HCT116 (cell line): ENCODE results near the gene VDAC1. TPM values are rescaled to one million over a fixed set of nuclear protein-coding genes. Genes with fewer than 3 reads are reported as not detected.
"Not testable (repeated sequence)": the region's sequence is repeated elsewhere in the genome, so short reads cannot be mapped to it uniquely, and the experiment has no call there.

Experiments used
- ATAC-seq: fragments of 200-7000 bp; cut with Tn5 transposase; 2 replicates; pipeline ENCODE4 v1.9.1; 2020; ENCODE audit warnings: mild to moderate bottlenecking, moderate library complexity
- BruUV-seq: library from RNA; stranded (reverse); fragments of 400-500 nt; replicated peaks from 2 replicates; lab custom pipeline; 2021; lab: Mats Ljungman, UMichigan
- CTCF ChIA-PET: fragments of 300-600 bp; sonication (Branson Sonifier 250); formaldehyde crosslinking; loops from one replicate; lab custom pipeline; 2021; ENCODE audit warnings: antibody characterized with exemption; lab: Charles Lee
- POLR2A ChIA-PET: fragments of 300-600, 350-600 bp; sonication (Branson Sonifier 250); formaldehyde crosslinking; loops from one replicate; lab custom pipeline; 2021; ENCODE audit warnings: antibody characterized with exemption; lab: Charles Lee
- RAD21 ChIA-PET, 2 experiments: fragments of 300-600 bp; sonication (Branson Sonifier 250); formaldehyde crosslinking; loops; one replicate each; lab custom pipeline; 2023; ENCODE audit warnings: low total read pairs in 2 of 2; ENCODE audit not compliant: uncharacterized antibody in 2 of 2, unreplicated experiment in 2 of 2, low non-redundant PET in 1 of 2; lab: Charles Lee
- DNase-seq: peaks from one replicate; pipeline ENCODE4 v3.0.0-alpha.2; 2010; ENCODE audit warnings: low read depth, low spot score
- H2AFZ ChIP-seq: fragments of 200-600 bp; shearing (Covaris generic), sonication (generic); 2 replicates; pipeline ENCODE4 v1.6.1; 2017; ENCODE audit warnings: low read depth, mixed run types, mixed read lengths, antibody characterized with exemption, low read length; ENCODE audit not compliant: poor library complexity, severe bottlenecking
- H3K27ac ChIP-seq: 2 replicates; pipeline ENCODE4 v1.5.1; 2012; ENCODE audit warnings: low read depth, low read length
- H3K27me3 ChIP-seq: fragments of 200-600 bp; sonication (generic); 2 replicates; pipeline ENCODE4 v1.6.1; 2016; ENCODE audit warnings: mixed run types, low read length, mixed read lengths; ENCODE audit not compliant: insufficient read depth
- H3K36me3 ChIP-seq, 2 experiments: fragments of 200-500 bp in 1 of 2; fragments of 200-600 bp in 1 of 2; sonication (Bioruptor generic) in 1 of 2; sonication (generic) in 1 of 2; 2 replicates each; pipeline versions ENCODE4 v1.5.1 to v1.6.1; 2014 to 2016; ENCODE audit warnings: low read length in 2 of 2, inconsistent platforms in 1 of 2, mixed read lengths in 1 of 2, mixed run types in 1 of 2; ENCODE audit not compliant: insufficient read depth in 2 of 2, control insufficient read depth in 1 of 2
- H3K4me1 ChIP-seq, 2 experiments: fragments of 200-600 bp in 1 of 2; sonication (generic) in 1 of 2; 2 replicates each; pipeline versions ENCODE4 v1.5.1 to v1.6.1; 2012 to 2017; ENCODE audit warnings: low read length in 2 of 2, inconsistent platforms in 1 of 2, mild to moderate bottlenecking in 1 of 2, mixed read lengths in 1 of 2, mixed run types in 1 of 2, moderate library complexity in 1 of 2; ENCODE audit not compliant: insufficient read depth in 2 of 2, control insufficient read depth in 1 of 2
- H3K4me2 ChIP-seq: fragments of 200-600 bp; sonication (generic); 2 replicates; pipeline ENCODE4 v1.6.1; 2017; ENCODE audit warnings: mixed run types, low read length, mixed read lengths
- H3K4me3 ChIP-seq, 2 experiments: fragments of 200-600 bp in 1 of 2; sonication (generic) in 1 of 2; replicated peaks in 1 of 2; 2 replicates each; pipeline ENCODE4 v1.5.1; 2011 to 2016; ENCODE audit warnings: low read length in 2 of 2, control low read depth in 1 of 2, low read depth in 1 of 2, mild to moderate bottlenecking in 1 of 2, mixed read lengths in 1 of 2, mixed run types in 1 of 2
- H3K79me2 ChIP-seq: fragments of 200-600 bp; sonication (generic); 2 replicates; pipeline ENCODE4 v1.6.1; 2017; ENCODE audit warnings: mild to moderate bottlenecking, mixed run types, low read length, moderate library complexity, mixed read lengths; ENCODE audit not compliant: insufficient read depth
- H3K9ac ChIP-seq: fragments of 200-600 bp; sonication (generic); 2 replicates; pipeline ENCODE4 v1.6.1; 2016; ENCODE audit warnings: low read length, mixed read lengths
- H3K9me2 ChIP-seq: fragments of 200-600 bp; sonication (generic), shearing (Covaris generic); 2 replicates; pipeline ENCODE4 v1.6.1; 2017; ENCODE audit warnings: mixed run types, mild to moderate bottlenecking, moderate library complexity; ENCODE audit not compliant: insufficient read depth
- H3K9me3 ChIP-seq, 2 experiments: fragments of 200-500 bp in 1 of 2; fragments of 200-600 bp in 1 of 2; sonication (Bioruptor generic) in 1 of 2; sonication (generic) in 1 of 2; 2 replicates each; pipeline ENCODE4 v1.6.1; 2014 to 2017; ENCODE audit warnings: low read length in 2 of 2, mixed read lengths in 2 of 2, inconsistent platforms in 1 of 2, low read depth in 1 of 2, mild to moderate bottlenecking in 1 of 2, mixed run types in 1 of 2, moderate library complexity in 1 of 2; ENCODE audit not compliant: control insufficient read depth in 1 of 2, insufficient read depth in 1 of 2
- H4K20me1 ChIP-seq: fragments of 200-600 bp; sonication (generic), shearing (Covaris generic); 2 replicates; pipeline ENCODE4 v1.6.1; 2017; ENCODE audit warnings: mixed run types, mild to moderate bottlenecking, moderate library complexity; ENCODE audit not compliant: insufficient read depth
- CBX3 ChIP-seq: IDR thresholded peaks from 2 replicates; pipeline ENCODE4 v1.6.1; 2012; ENCODE audit warnings: low read depth
- EGR1 ChIP-seq: IDR thresholded peaks from 2 replicates; pipeline ENCODE4 v1.6.1; 2012; ENCODE audit warnings: low read depth
- SRF ChIP-seq: IDR thresholded peaks from 2 replicates; pipeline ENCODE4 v1.6.1; 2012; ENCODE audit warnings: low read depth
- intact Hi-C: fragments of 100-400 bp; cut with micrococcal nuclease; formaldehyde crosslinking; loops from 2 replicates; pipeline ENCODE4 v1.10.0; 2022
- total RNA-seq: library from RNA; stranded (reverse); gene quantifications from one replicate; pipeline ENCODE4 v1.2.1, GENCODE V29; 2021; ENCODE audit not compliant: unreplicated experiment

Gene VDAC1
- total RNA-seq, 1 experiment from 2014 or later: 269 TPM

GRCh38 chr5:133977161-133977787, 27.5 kb downstream of the VDAC1 start:
- Histone ChIP-seq H3K9me3 (no peaks in the 10 kb centered on the region), H2AFZ (no peak overlapping the region), H3K79me2 (peaks cover 57% of the 10 kb centered on the region), H3K36me3 (peaks cover 59 to 63% of the 10 kb centered on the region in 2 experiments), H3K9ac (no peak overlapping the region), H3K4me3 (no peak overlapping the region), H3K4me1 (no peaks in the 10 kb centered on the region), H3K9me2 (no peaks in the 10 kb centered on the region), H3K27me3 (no peaks in the 10 kb centered on the region), H4K20me1 (peaks cover 15% of the 10 kb centered on the region; the same call in 1 of the 2 replicates), H3K27ac (no peak overlapping the region), H3K4me2 (no peak overlapping the region)
- DNase-seq: no peak
- POLR2A ChIA-PET: no interaction called here
- intact Hi-C loops: no loop called here
- CTCF ChIA-PET: no interaction called here
- BruUV-seq: no TSS peak
- TF ChIP-seq SRF: no peak
- no peak for TF ChIP-seq EGR1
- no peak for TF ChIP-seq CBX3
- RAD21 ChIA-PET: no interaction called here
- ATAC-seq: no peak

- CTCF ChIA-PET, BruUV-seq, ATAC-seq, H3K9me2 ChIP-seq, H3K9ac ChIP-seq, intact Hi-C loops, H3K27ac ChIP-seq, H3K4me3 ChIP-seq, H3K4me1 ChIP-seq, H3K9me3 ChIP-seq, H3K27me3 ChIP-seq, RAD21 ChIA-PET, H3K4me2 ChIP-seq, POLR2A ChIA-PET, H2AFZ ChIP-seq, DNase-seq: not testable (repeated sequence)
- peaks cover 41% of the 10 kb centered on the region for H3K79me2 ChIP-seq
- peaks cover 15% of the 10 kb centered on the region; the same call in 1 of the 2 replicates for H4K20me1 ChIP-seq
- H3K36me3 ChIP-seq: peaks cover 54 to 55% of the 10 kb centered on the region in 2 experiments
Observed at GRCh38 chr5:133975546-133975945, 29.2 kb downstream of the VDAC1 start.
